K562 (cell line): Measurements from ENCODE around the gene WNK1. TPM values are rescaled to one million over a fixed set of nuclear protein-coding genes. Genes with fewer than 3 reads are reported as not detected.
A peak's percentile ranks its signal among the peaks of the same experiment; 100 is the strongest.

ENCODE experiments used
- ATF4 ChIP-seq: fragments of 450-650 bp; formaldehyde crosslinking; IDR thresholded peaks from 2 replicates; pipeline ENCODE4 v1.4.0; 2022; ENCODE audit warnings: mild to moderate bottlenecking, moderate library complexity
- BACH1 ChIP-seq: fragments of 200-800 bp; sonication (Bioruptor generic); IDR thresholded peaks from 2 replicates; pipeline ENCODE4 v1.6.1; 2016; ENCODE audit warnings: missing genetic modification characterization, missing compliant biosample characterization
- E2F5 ChIP-seq: sonication (generic); formaldehyde crosslinking; IDR thresholded peaks from 2 replicates; pipeline ENCODE4 v1.8.0; 2022; ENCODE audit warnings: mild to moderate bottlenecking, missing genetic modification reagents
- ESRRA ChIP-seq: fragments of 450-650 bp; IDR thresholded peaks from 2 replicates; pipeline ENCODE4 v1.6.1; 2014; ENCODE audit warnings: low read depth, mild to moderate bottlenecking, moderate library complexity, borderline replicate concordance
- HINFP ChIP-seq: fragments of 450-650 bp; conservative IDR thresholded peaks from 2 replicates; pipeline ENCODE4 v1.6.1; 2016; ENCODE audit warnings: missing genetic modification characterization, low read depth, mild to moderate bottlenecking, control low read depth, missing compliant biosample characterization
- HMG20B ChIP-seq: fragments of 250-450 bp; sonication (Bioruptor Pico); IDR thresholded peaks from 2 replicates; pipeline ENCODE4 v1.5.0; 2021; ENCODE audit warnings: mild to moderate bottlenecking
- MTA3 ChIP-seq: fragments of 450-650 bp; formaldehyde crosslinking; IDR thresholded peaks from 2 replicates; pipeline ENCODE4 v1.6.1; 2017; ENCODE audit warnings: mild to moderate bottlenecking, borderline replicate concordance
- NFATC3 ChIP-seq: fragments of 450-650 bp; IDR thresholded peaks from 2 replicates; pipeline ENCODE4 v1.6.1; 2017; ENCODE audit warnings: mild to moderate bottlenecking
- PRPF4 ChIP-seq: fragments of 200-400 bp; formaldehyde crosslinking; IDR thresholded peaks from one replicate; pipeline ENCODE4 v1.6.1; 2017; ENCODE audit warnings: low read length, low read depth, mild to moderate bottlenecking; ENCODE audit not compliant: insufficient read depth, poor library complexity, severe bottlenecking
- SMAD1 ChIP-seq: fragments of 150-350 bp; IDR thresholded peaks from 2 replicates; pipeline ENCODE4 v1.6.1; 2014; ENCODE audit warnings: low read length, low read depth; ENCODE audit not compliant: partially characterized antibody
- TBL1XR1 ChIP-seq, 2 experiments: IDR thresholded peaks; 2 replicates each; pipeline ENCODE4 v1.6.1; 2012; ENCODE audit warnings: improper control_type of control experiment in 2 of 2, low read length in 2 of 2, mild to moderate bottlenecking in 1 of 2
- XRCC3 ChIP-seq: fragments of 450-650 bp; IDR thresholded peaks from 2 replicates; pipeline ENCODE4 v1.6.1; 2017; ENCODE audit warnings: mild to moderate bottlenecking, moderate library complexity
- XRCC4 ChIP-seq: IDR thresholded peaks from one replicate; pipeline ENCODE4 v1.6.1; 2011; ENCODE audit not compliant: insufficient read depth, insufficient read length; ENCODE audit errors: extremely low read depth
- ZNF143 ChIP-seq: sonication (generic); formaldehyde crosslinking; IDR thresholded peaks from 2 replicates; pipeline ENCODE4 v1.9.0; 2022; ENCODE audit warnings: mild to moderate bottlenecking, missing genetic modification reagents
- ZNF586 ChIP-seq: fragments of 450-650 bp; formaldehyde crosslinking; conservative IDR thresholded peaks from 2 replicates; pipeline ENCODE4 v1.4.0; 2020; ENCODE audit warnings: mild to moderate bottlenecking, moderate library complexity
- ZNF592 ChIP-seq: fragments of 450-650 bp; IDR thresholded peaks from 2 replicates; pipeline ENCODE4 v1.6.1; 2017; ENCODE audit warnings: antibody characterized with exemption, mild to moderate bottlenecking
- polyA plus RNA-seq, 8 experiments: library from polyadenylated mRNA; depleted of rRNA in 4 of 8; stranded (reverse) in 5 of 8; unstranded in 3 of 8; fragments of >200 nt; fragmentation: Nextera tagmentation in 2 of 8; fragmentation: Illumina TruSeq in 1 of 8; extraction: Ambion mirVana in 2 of 8; extraction: Trizol in 1 of 8; gene quantifications; 2 replicates each; pipeline versions ENCODE4 v1.2.1 to v1.2.3, GENCODE V29; 2011 to 2014; ENCODE audit warnings: inconsistent platforms in 1 of 8, missing spikeins in 1 of 8
- total RNA-seq, 7 experiments: library from RNA; depleted of rRNA in 6 of 7; stranded (reverse); fragments of >200 nt in 6 of 7; fragmentation: Illumina TruSeq in 2 of 7; extraction: Trizol in 2 of 7; gene quantifications; 2 replicates each; pipeline versions ENCODE4 v1.2.1 to v1.2.3, GENCODE V29; 2011 to 2021; ENCODE audit warnings: low replicate concordance in 1 of 7

WNK1 gene
- total and polyA plus RNA-seq, 9 of the 15 experiments (the other 6 are each of a cell fraction or from before 2014, with no cell fraction given): 4.3 to 73.9 (median 31.0) TPM

GRCh38 chr12:751999-752694 is at the start of gene WNK1 (continued):
- no peak for TF ChIP-seq XRCC3
- no peak for TF ChIP-seq ATF4 (CRISPR knock-in tag)
- peak; percentile 50; the same call in 1 of the 2 replicates for TF ChIP-seq ESRRA
- TF ChIP-seq ZNF592: peak; percentile 57; the same call in 1 of the 2 replicates
- TF ChIP-seq HINFP (tag): 0 out of 2 replicates have a peak, but pooled peaks have one; percentile 11
- no peak for TF ChIP-seq PRPF4
- TF ChIP-seq MTA3: no peak
- no peak for TF ChIP-seq NFATC3
- TF ChIP-seq BACH1: peak; percentile 67; the same call in 1 of the 2 replicates
- TF ChIP-seq SMAD1: no peak
- peak; percentile 89 for TF ChIP-seq ZNF143 (CRISPR knock-in tag)
- no peak for TF ChIP-seq TBL1XR1 (IDR thresholded peaks at IDR 0.05; ENCODE audit: low read length in 2 of 2)
- no peak for TF ChIP-seq E2F5 (CRISPR knock-in tag)
- no peak for TF ChIP-seq HMG20B
- TF ChIP-seq ZNF586 (CRISPR knock-in tag): no peak
- no peak for TF ChIP-seq XRCC4
